Measurements from ENCODE around the gene RPTN.
"Not testable (repeated sequence)": the region's sequence is repeated elsewhere in the genome, so short reads cannot be mapped to it uniquely, and the experiment has no call there.

RPTN gene

GRCh38 chr1:152148981-152149380, 10.0 kb downstream of the RPTN start:
- H4K8ac ChIP-seq (ENCODE audit: low read length): no peak overlapping the region
- no peaks in the 10 kb centered on the region for H3K4me1 ChIP-seq (ENCODE audit: control insufficient read depth, insufficient read depth, low read depth, low read length)
- no peak overlapping the region for H2BK5ac ChIP-seq (ENCODE audit: low read depth, low read length, poor library complexity, severe bottlenecking)
- H3K27ac ChIP-seq (ENCODE audit: low read length, poor library complexity, severe bottlenecking): no peak overlapping the region
- H2AFZ ChIP-seq (ENCODE audit: low read depth, low read length): no peak overlapping the region
- no peak overlapping the region for H2BK120ac ChIP-seq (ENCODE audit: low read depth, low read length)
- peaks cover 0 to 4% of the 10 kb centered on the region in 2 experiments for H3K27me3 ChIP-seq (ENCODE audit: control insufficient read depth in 1 of 2, insufficient read depth in 1 of 2, low read length in 2 of 2)
- H3K9me3 ChIP-seq (ENCODE audit: control insufficient read depth, low read length): peaks cover 13% of the 10 kb centered on the region
- no CpG with 5 or more reads among the region's 1 CpG for WGBS
- H3K79me1 ChIP-seq (replicated peaks; ENCODE audit: low read length, poor library complexity, severe bottlenecking): no peaks in the 10 kb centered on the region
- H4K91ac ChIP-seq (ENCODE audit: low read length): no peak overlapping the region
- no peak overlapping the region for H3K4me3 ChIP-seq (ENCODE audit: insufficient read depth in 1 of 2, low read depth in 1 of 2, low read length in 2 of 2)
- no peak overlapping the region for H3K4ac ChIP-seq (ENCODE audit: low read depth in 1 of 2, low read length in 2 of 2)
- H3K23ac ChIP-seq (ENCODE audit: low read length in 2 of 2): no peak overlapping the region
- DNase-seq: no peak
- no peak overlapping the region for H3K18ac ChIP-seq (ENCODE audit: low read depth in 1 of 2, low read length in 2 of 2)
- H2BK12ac ChIP-seq (ENCODE audit: low read length in 2 of 2): no peak overlapping the region
- no peak overlapping the region for H3K9ac ChIP-seq (ENCODE audit: low read length)
- H3K4me2 ChIP-seq (ENCODE audit: low read length, poor library complexity, severe bottlenecking): no peak overlapping the region
- no peak overlapping the region for H2AK5ac ChIP-seq (ENCODE audit: low read length, severe bottlenecking)
- H3K36me3 ChIP-seq (ENCODE audit: control insufficient read depth in 1 of 2, insufficient read depth in 2 of 2, low read depth in 1 of 2, low read length in 2 of 2): no peaks in the 10 kb centered on the region
- H3K14ac ChIP-seq (ENCODE audit: low read length in 2 of 2): no peak overlapping the region
- H2BK15ac ChIP-seq (ENCODE audit: low read depth, poor library complexity, severe bottlenecking): no peak overlapping the region

DNA sequence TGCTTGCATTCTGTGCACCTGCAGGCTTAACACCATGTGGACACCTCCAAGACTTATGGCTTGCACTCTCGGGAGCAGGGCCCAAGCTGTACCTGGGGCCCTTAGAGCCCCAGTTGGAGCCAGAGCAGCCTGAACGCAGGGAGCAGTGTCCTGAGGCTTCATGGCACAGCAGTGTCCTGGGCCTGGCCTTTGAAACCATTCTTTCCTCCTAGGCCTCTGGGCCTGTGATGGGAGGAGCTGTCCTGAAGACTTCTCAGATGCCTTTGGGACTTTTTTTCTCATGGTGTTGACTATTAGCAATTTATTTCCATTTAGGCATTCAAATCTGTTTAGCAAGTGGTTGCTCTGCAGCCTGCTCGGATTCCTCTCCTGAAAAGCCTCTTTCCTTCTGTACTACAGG, 11.0 kb downstream of the RPTN start:
- Histone ChIP-seq H3K18ac (ENCODE audit: low read depth in 1 of 2, low read length in 2 of 2) (no peak overlapping the region), H2BK15ac (ENCODE audit: low read depth, poor library complexity, severe bottlenecking) (no peak overlapping the region)

DNA sequence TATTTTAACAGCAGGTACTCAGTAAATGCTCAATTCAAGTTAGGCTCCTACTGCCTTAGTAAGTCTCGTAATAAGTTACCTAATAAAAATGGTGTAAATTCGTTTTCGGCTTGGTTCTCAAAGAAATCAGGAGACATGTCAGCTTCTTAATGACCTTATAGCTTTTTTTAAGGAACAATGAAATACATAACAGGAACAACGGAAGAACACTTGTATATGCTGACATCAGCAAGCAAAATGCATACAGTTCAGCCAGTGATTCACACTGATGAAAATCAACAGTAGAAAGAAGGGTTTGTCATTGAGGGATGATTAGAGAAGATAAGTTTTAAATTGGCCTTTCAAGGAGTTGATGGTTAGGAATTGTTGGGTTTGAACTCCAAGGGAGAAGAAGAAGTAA, 13.3 kb downstream of the RPTN start:
- Histone ChIP-seq H3K14ac (ENCODE audit: low read length in 2 of 2) (no peak overlapping the region), H2AFZ (ENCODE audit: low read depth, low read length) (no peak overlapping the region), H3K79me1 (replicated peaks; ENCODE audit: low read length, poor library complexity, severe bottlenecking) (no peaks in the 10 kb centered on the region), H2BK120ac (ENCODE audit: low read depth, low read length) (no peak overlapping the region), H3K4me1 (ENCODE audit: control insufficient read depth, insufficient read depth, low read depth, low read length) (no peaks in the 10 kb centered on the region), H4K8ac (ENCODE audit: low read length) (no peak overlapping the region), H3K18ac (ENCODE audit: low read depth in 1 of 2, low read length in 2 of 2) (no peak overlapping the region), H3K9ac (ENCODE audit: low read length) (no peak overlapping the region), H3K23ac (ENCODE audit: low read length in 2 of 2) (no peak overlapping the region), H3K9me3 (ENCODE audit: control insufficient read depth, low read length) (peaks cover 13% of the 10 kb centered on the region), H3K4me2 (ENCODE audit: low read length, poor library complexity, severe bottlenecking) (no peak overlapping the region), H2BK15ac (ENCODE audit: low read depth, poor library complexity, severe bottlenecking) (no peak overlapping the region), H2BK5ac (ENCODE audit: low read depth, low read length, poor library complexity, severe bottlenecking) (no peak overlapping the region), H3K4me3 (ENCODE audit: insufficient read depth in 1 of 2, low read depth in 1 of 2, low read length in 2 of 2) (no peak overlapping the region), H2BK12ac (ENCODE audit: low read length in 2 of 2) (no peak overlapping the region), H3K4ac (ENCODE audit: low read depth in 1 of 2, low read length in 2 of 2) (no peak overlapping the region), H3K27ac (ENCODE audit: low read length, poor library complexity, severe bottlenecking) (no peak overlapping the region), H3K36me3 (ENCODE audit: control insufficient read depth in 1 of 2, insufficient read depth in 2 of 2, low read depth in 1 of 2, low read length in 2 of 2) (no peaks in the 10 kb centered on the region), H3K27me3 (ENCODE audit: control insufficient read depth in 1 of 2, insufficient read depth in 1 of 2, low read length in 2 of 2) (peaks cover 4 to 8% of the 10 kb centered on the region in 2 experiments), H2AK5ac (ENCODE audit: low read length, severe bottlenecking) (no peak overlapping the region), H4K91ac (ENCODE audit: low read length) (no peak overlapping the region)
- WGBS: 60% methylated on average over 1 of the region's 4 CpGs
- no peak for DNase-seq

More for the DNA sequence above, 11.0 kb downstream of the RPTN start:
- Histone ChIP-seq H2BK5ac (ENCODE audit: low read depth, low read length, poor library complexity, severe bottlenecking) (no peak overlapping the region), H3K4ac (ENCODE audit: low read depth in 1 of 2, low read length in 2 of 2) (no peak overlapping the region), H2BK120ac (ENCODE audit: low read depth, low read length) (no peak overlapping the region), H2BK12ac (ENCODE audit: low read length in 2 of 2) (no peak overlapping the region), H3K36me3 (ENCODE audit: control insufficient read depth in 1 of 2, insufficient read depth in 2 of 2, low read depth in 1 of 2, low read length in 2 of 2) (no peaks in the 10 kb centered on the region), H3K27me3 (ENCODE audit: control insufficient read depth in 1 of 2, insufficient read depth in 1 of 2, low read length in 2 of 2) (peaks cover 0 to 4% of the 10 kb centered on the region in 2 experiments), H4K91ac (ENCODE audit: low read length) (no peak overlapping the region), H3K4me3 (ENCODE audit: insufficient read depth in 1 of 2, low read depth in 1 of 2, low read length in 2 of 2) (no peak overlapping the region), H3K4me1 (ENCODE audit: control insufficient read depth, insufficient read depth, low read depth, low read length) (no peaks in the 10 kb centered on the region), H3K9me3 (ENCODE audit: control insufficient read depth, low read length) (peaks cover 13% of the 10 kb centered on the region), H2AFZ (ENCODE audit: low read depth, low read length) (no peak overlapping the region), H3K14ac (ENCODE audit: low read length in 2 of 2) (no peak overlapping the region), H3K27ac (ENCODE audit: low read length, poor library complexity, severe bottlenecking) (no peak overlapping the region), H3K23ac (ENCODE audit: low read length in 2 of 2) (no peak overlapping the region), H2AK5ac (ENCODE audit: low read length, severe bottlenecking) (no peak overlapping the region), H3K79me1 (replicated peaks; ENCODE audit: low read length, poor library complexity, severe bottlenecking) (no peaks in the 10 kb centered on the region), H3K9ac (ENCODE audit: low read length) (no peak overlapping the region), H3K4me2 (ENCODE audit: low read length, poor library complexity, severe bottlenecking) (no peak overlapping the region), H4K8ac (ENCODE audit: low read length) (no peak overlapping the region)
- no peak for DNase-seq
- 31% methylated on average over 3 of the region's 3 CpGs for WGBS

GRCh38 chr1:152144674-152145183, 14.3 kb downstream of the RPTN start:
- peaks cover 13% of the 10 kb centered on the region for H3K9me3 ChIP-seq (ENCODE audit: control insufficient read depth, low read length)
- not testable (repeated sequence) for H3K27ac ChIP-seq (ENCODE audit: low read length, poor library complexity, severe bottlenecking); H3K9ac ChIP-seq (ENCODE audit: low read length); H4K8ac ChIP-seq (ENCODE audit: low read length); H2BK15ac ChIP-seq (ENCODE audit: low read depth, poor library complexity, severe bottlenecking); H3K4ac ChIP-seq (ENCODE audit: low read depth in 1 of 2, low read length in 2 of 2); H3K79me1 ChIP-seq (replicated peaks; ENCODE audit: low read length, poor library complexity, severe bottlenecking); H2AFZ ChIP-seq (ENCODE audit: low read depth, low read length); H3K23ac ChIP-seq (ENCODE audit: low read length in 2 of 2); H3K18ac ChIP-seq (ENCODE audit: low read depth in 1 of 2, low read length in 2 of 2); H2BK5ac ChIP-seq (ENCODE audit: low read depth, low read length, poor library complexity, severe bottlenecking); H3K4me3 ChIP-seq (ENCODE audit: insufficient read depth in 1 of 2, low read depth in 1 of 2, low read length in 2 of 2); H2AK5ac ChIP-seq (ENCODE audit: low read length, severe bottlenecking); DNase-seq; H2BK120ac ChIP-seq (ENCODE audit: low read depth, low read length); H4K91ac ChIP-seq (ENCODE audit: low read length); H3K14ac ChIP-seq (ENCODE audit: low read length in 2 of 2); H3K36me3 ChIP-seq (ENCODE audit: control insufficient read depth in 1 of 2, insufficient read depth in 2 of 2, low read depth in 1 of 2, low read length in 2 of 2); H3K4me2 ChIP-seq (ENCODE audit: low read length, poor library complexity, severe bottlenecking); H3K4me1 ChIP-seq (ENCODE audit: control insufficient read depth, insufficient read depth, low read depth, low read length); H2BK12ac ChIP-seq (ENCODE audit: low read length in 2 of 2)
- peaks cover 8 to 19% of the 10 kb centered on the region in 2 experiments for H3K27me3 ChIP-seq (ENCODE audit: control insufficient read depth in 1 of 2, insufficient read depth in 1 of 2, low read length in 2 of 2)
- WGBS: 89% methylated on average over 21 of the region's 25 CpGs

Measured in mesenchymal stem cell (in vitro differentiated cells and primary cell).